GM21723 (cell line): ENCODE measurements around the gene PTOV1.
A peak's percentile ranks its signal among the peaks of the same experiment; 100 is the strongest.

Source experiments
- ATAC-seq: cut with Tn5 transposase; IDR thresholded peaks from one replicate; pipeline ENCODE4 v1.9.1; 2021; ENCODE audit warnings: mild to moderate bottlenecking, moderate library complexity; ENCODE audit not compliant: unreplicated experiment

Gene PTOV1

GRCh38 chr19:49850487-49851342 is at the start of gene PTOV1:
TSS of gene PTOV1 (plus strand) at chr19:49851159.
- peak; percentile 67 for ATAC-seq

- ATAC-seq = no peak
These were observed 49.5 kb upstream of the PTOV1 start for GRCh38 chr19:49801401-49801888.

GRCh38 chr19:49801966-49802661 is 48.8 kb upstream of the PTOV1 start:
- ATAC-seq = no peak

GRCh38 chr19:49802836-49803528 is 48.0 kb upstream of the PTOV1 start:
- no peak for ATAC-seq

GRCh38 chr19:49803529-49803856 is 47.5 kb upstream of the PTOV1 start:
- ATAC-seq = no peak

- no peak for ATAC-seq
These were observed 44.9 kb upstream of the PTOV1 start for GRCh38 chr19:49805822-49806619.

GRCh38 chr19:49806620-49806959 is 44.4 kb upstream of the PTOV1 start:
- no peak for ATAC-seq

- ATAC-seq = no peak
These were observed 43.7 kb upstream of the PTOV1 start for GRCh38 chr19:49807058-49807903.

- ATAC-seq = no peak
These were observed 42.9 kb upstream of the PTOV1 start for GRCh38 chr19:49807904-49808675.

GRCh38 chr19:49808711-49809159 is 42.2 kb upstream of the PTOV1 start:
- ATAC-seq = no peak

- no peak for ATAC-seq
These were observed 41.6 kb upstream of the PTOV1 start for GRCh38 chr19:49809160-49809940.

GRCh38 chr19:49809941-49810389 is 41.0 kb upstream of the PTOV1 start:
- ATAC-seq = no peak

GRCh38 chr19:49811328-49811727 is 39.6 kb upstream of the PTOV1 start:
- no peak for ATAC-seq

GRCh38 chr19:49812452-49812996 is 38.4 kb upstream of the PTOV1 start:
- no peak for ATAC-seq

GRCh38 chr19:49812997-49813861 is 37.7 kb upstream of the PTOV1 start, which contains the start of gene FUZ:
TSS of gene FUZ (minus strand) at chr19:49813292. CDS start at chr19:49813106, 186 bp downstream.
- peak; percentile 46 for ATAC-seq

GRCh38 chr19:49814010-49814409 is 36.9 kb upstream of the PTOV1 start:
- no peak for ATAC-seq

- no peak for ATAC-seq
These were observed 34.4 kb upstream of the PTOV1 start for GRCh38 chr19:49816590-49816989.
